H1 (cell line): ENCODE measurements around the gene CCDC40. TPM values are rescaled to one million over a fixed set of nuclear protein-coding genes. Genes with fewer than 3 reads are reported as not detected.

ENCODE experiments used
- CHD7 ChIP-seq: fragments of 300-600 bp; sonication (generic); IDR thresholded peaks from 2 replicates; pipeline ENCODE4 v1.7.1; 2012; ENCODE audit warnings: low read length, moderate library complexity, mild to moderate bottlenecking, inconsistent platforms; ENCODE audit not compliant: insufficient replicate concordance
- CTCF ChIP-seq, 3 experiments: IDR thresholded peaks; 1 replicate in 2 of 3; 2 replicates in 1 of 3; pipeline versions ENCODE4 v1.5.1 to v1.6.1; 2011; ENCODE audit warnings: low read length in 3 of 3, mild to moderate bottlenecking in 3 of 3, inconsistent platforms in 2 of 3, low read depth in 1 of 3, moderate library complexity in 1 of 3; ENCODE audit not compliant: insufficient read depth in 1 of 3; ENCODE audit errors: control extremely low read depth in 1 of 3
- EZH2 ChIP-seq: fragments of 200-600 bp; sonication (generic); IDR thresholded peaks from 2 replicates; pipeline ENCODE4 v1.7.1; 2012; ENCODE audit warnings: low read depth, mild to moderate bottlenecking, moderate library complexity, low read length, inconsistent platforms; ENCODE audit not compliant: severe bottlenecking
- KDM1A ChIP-seq: fragments of 200-600, 300-600 bp; sonication (generic); IDR thresholded peaks from 2 replicates; pipeline ENCODE4 v1.7.1; 2016; ENCODE audit warnings: mild to moderate bottlenecking, low read length, borderline replicate concordance
- KDM5A ChIP-seq: fragments of 200-600 bp; IDR thresholded peaks from 2 replicates; pipeline ENCODE4 v1.7.1; 2012; ENCODE audit warnings: mild to moderate bottlenecking, low read length, inconsistent platforms, mixed read lengths
- PHF8 ChIP-seq: fragments of 200-600 bp; sonication (generic); conservative IDR thresholded peaks from 2 replicates; pipeline ENCODE4 v1.7.1; 2012; ENCODE audit warnings: low read depth, mild to moderate bottlenecking, inconsistent platforms, low read length, moderate library complexity
- SP1 ChIP-seq: IDR thresholded peaks from 2 replicates; pipeline ENCODE4 v1.6.1; 2011; ENCODE audit warnings: low read depth, low read length
- polyA plus RNA-seq, 7 experiments: library from polyadenylated mRNA; depleted of rRNA in 3 of 7; stranded (reverse) in 5 of 7; unstranded in 2 of 7; fragments of >200 nt in 5 of 7; fragments of 200-250 nt in 2 of 7; gene quantifications; 1 replicate in 5 of 7; 2 replicates in 1 of 7; 4 replicates in 1 of 7; pipeline versions ENCODE4 v1.2.1 to v1.2.3, GENCODE V29; 2011 to 2013; ENCODE audit warnings: missing spikeins in 2 of 7, mixed read lengths in 2 of 7
- total RNA-seq: library from RNA; stranded (reverse); fragmentation: NEBNext Ultra II Directional; extraction: Animal tissue kit (Norgen Biotek cat#: 25700); gene quantifications from 2 replicates; pipeline ENCODE4 v1.2.1, GENCODE V29; 2021

CCDC40 gene
- total and polyA plus RNA-seq, 2 of the 8 experiments (the other 6 are each of a cell fraction or from before 2014, with no cell fraction given) = 4.1 to 11.5 TPM

GRCh38 chr17:79993390-79994227, 42.8 kb upstream of the CCDC40 start (continued):
- TF ChIP-seq CHD7 = no peak
- TF ChIP-seq PHF8 = no peak
- TF ChIP-seq KDM5A = no peak
- TF ChIP-seq EZH2 = no peak
- no peak for TF ChIP-seq CTCF (IDR thresholded peaks at IDR 0.05; ENCODE audit: control extremely low read depth in 1 of 3, insufficient read depth in 1 of 3, low read depth in 1 of 3, low read length in 3 of 3)
- no peak for TF ChIP-seq SP1
- TF ChIP-seq KDM1A = no peak
